C4-2B (cell line): ENCODE data around the gene INPP4A.

Experiments
- H3K27ac ChIP-seq: fragments of 450-650 bp; 2 replicates; pipeline ENCODE4 v1.5.1; 2017
- CTCF ChIP-seq: fragments of 450-650 bp; conservative IDR thresholded peaks from 2 replicates; pipeline ENCODE4 v1.5.1; 2017; ENCODE audit warnings: mild to moderate bottlenecking
- ZFX ChIP-seq: fragments of 450-650 bp; IDR thresholded peaks from 2 replicates; pipeline ENCODE4 v1.6.1; 2017

INPP4A gene

GRCh38 chr2:98486374-98486981, 41.8 kb downstream of the INPP4A start:
- no peak for TF ChIP-seq CTCF
- TF ChIP-seq ZFX, result no peak
- no peak overlapping the region for H3K27ac ChIP-seq

DNA sequence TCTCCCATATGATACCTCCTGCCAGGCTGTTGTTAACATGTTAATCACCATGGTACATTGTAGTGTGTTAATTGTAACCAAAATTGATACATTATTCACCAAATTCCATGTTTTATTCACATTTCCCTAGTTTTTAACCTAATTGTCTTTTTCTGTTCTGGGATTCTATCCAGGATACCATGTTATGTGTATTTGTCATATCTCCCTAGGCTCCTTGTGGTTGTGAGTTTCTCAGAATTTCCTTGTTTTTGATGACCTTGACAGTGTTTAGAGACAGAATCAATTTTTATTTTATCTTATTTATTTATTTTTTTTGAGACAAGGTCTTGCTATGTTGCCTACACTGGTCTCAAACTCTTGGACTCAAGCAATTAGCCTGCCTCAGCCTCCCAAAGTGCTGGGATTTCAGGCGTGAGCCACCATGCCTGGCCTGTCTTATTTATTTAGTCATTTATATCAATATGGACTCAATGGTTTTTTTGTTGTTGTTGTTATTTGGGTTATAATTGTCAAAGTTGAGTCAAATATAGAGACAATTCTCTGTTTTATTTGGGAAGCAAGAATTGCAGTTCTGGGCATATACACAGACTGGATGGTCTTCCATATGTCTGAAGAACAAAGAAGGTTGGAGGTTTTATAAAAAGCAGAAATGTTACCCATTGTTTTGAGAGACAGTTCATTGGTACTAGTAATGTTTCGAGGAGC, 42.6 kb downstream of the INPP4A start:
- no peak for TF ChIP-seq ZFX

DNA sequence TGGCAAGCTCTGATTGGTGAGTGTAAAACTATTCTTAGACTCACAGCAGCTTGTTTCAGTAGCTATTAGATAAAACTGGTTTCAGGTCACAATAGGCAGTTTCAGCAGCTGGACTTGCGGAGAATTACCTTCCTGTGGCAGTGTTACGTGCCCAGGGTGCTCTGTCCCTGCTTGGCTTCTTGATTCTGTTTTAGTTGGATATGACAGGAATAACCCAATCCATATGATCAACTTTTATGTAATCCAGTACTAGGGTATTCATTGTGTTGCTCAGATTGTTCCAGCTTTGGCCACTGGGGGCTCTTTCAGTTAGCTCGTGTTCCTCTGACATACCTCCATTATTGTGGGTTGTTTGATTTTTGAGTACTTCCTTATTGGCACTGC, 43.1 kb downstream of the INPP4A start:
- TF ChIP-seq ZFX (no peak), CTCF (peak; percentile 79)

More for the DNA sequence above, 42.6 kb downstream of the INPP4A start:
- no peak overlapping the region for H3K27ac ChIP-seq

GRCh38 chr2:98488252-98488651, 43.6 kb downstream of the INPP4A start:
- TF ChIP-seq ZFX (no peak), CTCF (peak; percentile 49)

More for the DNA sequence above, 43.1 kb downstream of the INPP4A start:
- H3K27ac ChIP-seq, result no peak overlapping the region; the same call in 1 of the 2 replicates

GRCh38 chr2:98489486-98489885, 44.8 kb downstream of the INPP4A start:
- TF ChIP-seq ZFX (no peak), CTCF (no peak)
- no peak overlapping the region for H3K27ac ChIP-seq

More at GRCh38 chr2:98488252-98488651, 43.6 kb downstream of the INPP4A start:
- peak overlapping the region; percentile 23; the same call in 1 of the 2 replicates for H3K27ac ChIP-seq

- H3K27ac ChIP-seq, result no peak overlapping the region
- TF ChIP-seq CTCF, result no peak
- no peak for TF ChIP-seq ZFX
Measured at GRCh38 chr2:98489971-98490962, 45.6 kb downstream of the INPP4A start.

DNA sequence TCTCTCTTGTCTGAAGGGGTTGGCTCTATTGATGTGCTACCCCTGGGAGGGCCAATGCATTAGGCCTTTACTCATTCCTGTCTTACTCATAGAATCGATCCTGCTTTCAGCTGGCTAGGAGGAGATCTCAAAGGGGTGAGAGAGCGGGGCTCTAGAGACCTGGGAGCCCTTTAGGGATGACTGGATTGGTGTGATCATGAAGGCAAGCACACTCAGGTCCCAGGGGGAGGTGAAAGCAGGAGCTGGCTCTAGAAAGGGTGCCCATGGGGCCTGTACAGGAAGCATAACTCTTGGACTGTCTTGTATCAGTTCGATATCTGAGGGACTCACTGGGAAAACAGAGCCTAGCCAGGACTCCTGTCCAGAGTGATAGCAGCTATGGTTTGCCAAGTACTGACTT, 47.8 kb downstream of the INPP4A start:
- no peak overlapping the region for H3K27ac ChIP-seq
- TF ChIP-seq CTCF (no peak), ZFX (no peak)
